Measurements from ENCODE around the gene MAP7. TPM values are rescaled to one million over a fixed set of nuclear protein-coding genes. Genes with fewer than 3 reads are reported as not detected.

MAP7 gene
- total and polyA plus RNA-seq, 2 of the 13 experiments (the other 11 are each of a cell fraction or from before 2014, with no cell fraction given) = 0.04 TPM; not detected in 1

DNA sequence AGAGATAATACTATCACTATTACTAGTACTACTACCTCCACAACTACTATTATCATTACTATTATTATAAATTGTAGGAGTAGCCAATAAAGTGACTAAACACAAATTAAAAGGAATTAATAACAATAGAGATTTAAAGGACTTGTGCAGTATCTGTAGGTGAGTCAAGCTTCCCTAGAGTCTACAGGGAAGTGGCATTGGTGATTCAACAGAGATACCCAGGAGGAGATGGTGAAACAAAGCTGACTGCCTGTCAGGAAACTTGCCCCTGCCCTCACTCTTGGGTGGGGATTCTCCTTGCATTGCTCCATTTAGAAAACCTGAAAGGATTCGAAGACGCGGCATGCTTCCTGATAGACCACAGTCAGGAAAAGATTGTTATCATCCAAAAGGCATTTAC is 237.2 kb downstream of the MAP7 start:
- no TSS peak for BruUV-seq (replicated peaks)
- no peaks in the 10 kb centered on the region; a peak in 2 of 5 replicates for H3K27me3 ChIP-seq (ENCODE audit: control insufficient read depth in 1 of 2, insufficient read depth in 2 of 2, low read length in 2 of 2)
- H2AFZ ChIP-seq (ENCODE audit: low read length) = no peak overlapping the region
- no peak overlapping the region for H3K27ac ChIP-seq (ENCODE audit: extremely low read length, insufficient read depth, low read length)
- intact Hi-C loops (cut with micrococcal nuclease; ENCODE audit: unreplicated experiment) (no loop called here), in situ Hi-C loops (cut with HindIII; ENCODE audit: extremely low pct_ligation_motif_present, low pct_unique_long_range_greater_than_20kb) (loop anchor here (25.0 kb wide), 1 partner anchor 776 kb away; no protein-coding TSS in a partner anchor)
- WGBS (ENCODE audit: low lambda C conversion rate) = 92% methylated on average over 3 of the region's 3 CpGs
- H3K4me3 ChIP-seq (replicated peaks in 1 of 3; ENCODE audit: insufficient read depth in 1 of 3, low read depth in 2 of 3, low read length in 3 of 3) = no peak overlapping the region
- H3K9ac ChIP-seq (ENCODE audit: insufficient read depth, low read depth, low read length) = no peak overlapping the region
- FAIRE-seq (no peak), ATAC-seq (no peak), DNase-seq (ENCODE audit: low spot score) (no peak)
- no peaks in the 10 kb centered on the region for H3K79me2 ChIP-seq (ENCODE audit: insufficient read depth, low read length)
- H3K4me2 ChIP-seq (ENCODE audit: low read depth, low read length) = no peak overlapping the region
- no peaks in the 10 kb centered on the region for H4K20me1 ChIP-seq (ENCODE audit: insufficient read depth, low read length)
- POLR2A ChIA-PET = interaction anchor here (1.1 kb wide), 1 partner anchor 23 kb away, joined by 3 read pairs; the partner anchor contains the start of gene BCLAF1
- H3K36me3 ChIP-seq (replicated peaks in 1 of 2; ENCODE audit: control insufficient read depth in 1 of 2, insufficient read depth in 2 of 2, low read length in 2 of 2) = no peaks in the 10 kb centered on the region
- H3K4me1 ChIP-seq (ENCODE audit: insufficient read depth, low read length) = no peaks in the 10 kb centered on the region
- no peaks in the 10 kb centered on the region for H3K9me3 ChIP-seq (ENCODE audit: low read length)
- CTCF ChIA-PET (ENCODE audit: low intra/inter-chr PET ratio, low total read pairs) = no interaction called here
- TF ChIP-seq RELA (CRISPR knock-in tag; IDR thresholded peaks at IDR 0.05) (no peak), ZNF720 (CRISPR knock-in tag; IDR thresholded peaks at IDR 0.05) (no peak), BRF2 (CRISPR knock-in tag; IDR thresholded peaks at IDR 0.05) (no peak), POLR2A (IDR thresholded peaks at IDR 0.05; ENCODE audit: insufficient read depth in 1 of 2, low read depth in 2 of 2, low read length in 2 of 2) (no peak), ATF7 (IDR thresholded peaks at IDR 0.05) (no peak), ATF7 (CRISPR knock-in tag; IDR thresholded peaks at IDR 0.05) (no peak), TBX3 (IDR thresholded peaks at IDR 0.05; ENCODE audit: borderline replicate concordance) (no peak), ZNF30 (CRISPR knock-in tag; IDR thresholded peaks at IDR 0.05) (no peak), HNRNPLL (IDR thresholded peaks at IDR 0.05; ENCODE audit: low read depth, low read length, poor library complexity, severe bottlenecking) (no peak), SALL2 (CRISPR knock-in tag; IDR thresholded peaks at IDR 0.05) (no peak), KLF11 (CRISPR knock-in tag; IDR thresholded peaks at IDR 0.05) (no peak), ZBTB21 (CRISPR knock-in tag; IDR thresholded peaks at IDR 0.05) (no peak), MAX (IDR thresholded peaks at IDR 0.05) (no peak), PHF21A (CRISPR knock-in tag; IDR thresholded peaks at IDR 0.05) (no peak), MEF2D (CRISPR knock-in tag; IDR thresholded peaks at IDR 0.05) (no peak), MXD1 (CRISPR knock-in tag; IDR thresholded peaks at IDR 0.05) (no peak), CBX1 (IDR thresholded peaks at IDR 0.05; ENCODE audit: low read depth) (no peak), MAFF (IDR thresholded peaks at IDR 0.05; ENCODE audit: low read depth, low read length) (no peak)
- TF ChIP-seq, protein P1, sequence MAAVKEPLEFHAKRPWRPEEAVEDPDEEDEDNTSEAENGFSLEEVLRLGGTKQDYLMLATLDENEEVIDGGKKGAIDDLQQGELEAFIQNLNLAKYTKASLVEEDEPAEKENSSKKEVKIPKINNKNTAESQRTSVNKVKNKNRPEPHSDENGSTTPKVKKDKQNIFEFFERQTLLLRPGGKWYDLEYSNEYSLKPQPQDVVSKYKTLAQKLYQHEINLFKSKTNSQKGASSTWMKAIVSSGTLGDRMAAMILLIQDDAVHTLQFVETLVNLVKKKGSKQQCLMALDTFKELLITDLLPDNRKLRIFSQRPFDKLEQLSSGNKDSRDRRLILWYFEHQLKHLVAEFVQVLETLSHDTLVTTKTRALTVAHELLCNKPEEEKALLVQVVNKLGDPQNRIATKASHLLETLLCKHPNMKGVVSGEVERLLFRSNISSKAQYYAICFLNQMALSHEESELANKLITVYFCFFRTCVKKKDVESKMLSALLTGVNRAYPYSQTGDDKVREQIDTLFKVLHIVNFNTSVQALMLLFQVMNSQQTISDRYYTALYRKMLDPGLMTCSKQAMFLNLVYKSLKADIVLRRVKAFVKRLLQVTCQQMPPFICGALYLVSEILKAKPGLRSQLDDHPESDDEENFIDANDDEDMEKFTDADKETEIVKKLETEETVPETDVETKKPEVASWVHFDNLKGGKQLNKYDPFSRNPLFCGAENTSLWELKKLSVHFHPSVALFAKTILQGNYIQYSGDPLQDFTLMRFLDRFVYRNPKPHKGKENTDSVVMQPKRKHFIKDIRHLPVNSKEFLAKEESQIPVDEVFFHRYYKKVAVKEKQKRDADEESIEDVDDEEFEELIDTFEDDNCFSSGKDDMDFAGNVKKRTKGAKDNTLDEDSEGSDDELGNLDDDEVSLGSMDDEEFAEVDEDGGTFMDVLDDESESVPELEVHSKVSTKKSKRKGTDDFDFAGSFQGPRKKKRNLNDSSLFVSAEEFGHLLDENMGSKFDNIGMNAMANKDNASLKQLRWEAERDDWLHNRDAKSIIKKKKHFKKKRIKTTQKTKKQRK (IDR thresholded peaks at IDR 0.05; ENCODE audit: low read length) = no peak
- TF ChIP-seq, protein P2, sequence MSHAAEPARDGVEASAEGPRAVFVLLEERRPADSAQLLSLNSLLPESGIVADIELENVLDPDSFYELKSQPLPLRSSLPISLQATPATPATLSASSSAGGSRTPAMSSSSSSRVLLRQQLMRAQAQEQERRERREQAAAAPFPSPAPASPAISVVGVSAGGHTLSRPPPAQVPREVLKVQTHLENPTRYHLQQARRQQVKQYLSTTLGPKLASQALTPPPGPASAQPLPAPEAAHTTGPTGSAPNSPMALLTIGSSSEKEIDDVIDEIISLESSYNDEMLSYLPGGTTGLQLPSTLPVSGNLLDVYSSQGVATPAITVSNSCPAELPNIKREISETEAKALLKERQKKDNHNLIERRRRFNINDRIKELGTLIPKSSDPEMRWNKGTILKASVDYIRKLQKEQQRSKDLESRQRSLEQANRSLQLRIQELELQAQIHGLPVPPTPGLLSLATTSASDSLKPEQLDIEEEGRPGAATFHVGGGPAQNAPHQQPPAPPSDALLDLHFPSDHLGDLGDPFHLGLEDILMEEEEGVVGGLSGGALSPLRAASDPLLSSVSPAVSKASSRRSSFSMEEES (CRISPR knock-in tag; IDR thresholded peaks at IDR 0.05) = no peak

All from HepG2 (cell line).